Panc1 (cell line): ENCODE measurements around the gene TRERF1.

Experiments used
- CTCF ChIP-seq: fragments of 450-650 bp; IDR thresholded peaks from 2 replicates; pipeline ENCODE4 v1.5.1; 2017; ENCODE audit warnings: mild to moderate bottlenecking
- POLR2AphosphoS5 ChIP-seq: IDR thresholded peaks from 2 replicates; pipeline ENCODE4 v1.6.1; 2012; ENCODE audit warnings: mild to moderate bottlenecking, low read depth, low read length, moderate library complexity
- REST ChIP-seq, 2 experiments: IDR thresholded peaks; 2 replicates each; pipeline ENCODE4 v1.6.1; 2011 to 2012; ENCODE audit warnings: low read depth in 2 of 2, control low read depth in 1 of 2, low read length in 1 of 2, mild to moderate bottlenecking in 1 of 2, moderate library complexity in 1 of 2; ENCODE audit not compliant: insufficient read depth in 1 of 2
- SIN3A ChIP-seq: IDR thresholded peaks from 2 replicates; pipeline ENCODE4 v1.6.1; 2012; ENCODE audit warnings: low read depth, mild to moderate bottlenecking, low read length, moderate library complexity, borderline replicate concordance; ENCODE audit not compliant: insufficient read depth
- TCF7L2 ChIP-seq: IDR thresholded peaks from 2 replicates; pipeline ENCODE4 v1.6.1; 2011; ENCODE audit warnings: mild to moderate bottlenecking, low read depth, low read length, inconsistent platforms

GRCh38 chr6:42254505-42254904 lies 197.2 kb downstream of the TRERF1 start:
- TF ChIP-seq CTCF (no peak), TCF7L2 (no peak), POLR2AphosphoS5 (no peak), SIN3A (no peak), REST (IDR thresholded peaks at IDR 0.05; ENCODE audit: insufficient read depth in 1 of 2, low read depth in 2 of 2, low read length in 1 of 2) (no peak)
